Neural cell (in vitro differentiated cells): ENCODE measurements around the gene CLTRN. TPM values are rescaled to one million over a fixed set of nuclear protein-coding genes. Genes with fewer than 3 reads are reported as not detected.
A peak's percentile ranks its signal among the peaks of the same experiment; 100 is the strongest.

ENCODE experiments used
- H2AFZ ChIP-seq: fragments of 200-600, 300-800 bp; sonication (generic), shearing (Covaris generic); 2 replicates; pipeline ENCODE4 v1.6.0; 2014; ENCODE audit warnings: low read depth, mild to moderate bottlenecking, antibody characterized with exemption, low read length, moderate library complexity
- H3F3A ChIP-seq: fragments of 200-600 bp; shearing (Covaris generic); 2 replicates; pipeline ENCODE4 v1.6.1; 2016; ENCODE audit warnings: mild to moderate bottlenecking, moderate library complexity, mixed read lengths, antibody characterized with exemption, low read length; ENCODE audit not compliant: insufficient read depth, poor library complexity, severe bottlenecking
- H3K27ac ChIP-seq: fragments of 200-600, 300-800 bp; sonication (generic), shearing (Covaris generic); 2 replicates; pipeline ENCODE4 v1.5.1; 2014; ENCODE audit warnings: mild to moderate bottlenecking, low read length, moderate library complexity
- H3K27me3 ChIP-seq: fragments of 300-800, 200-600 bp; sonication (generic), shearing (Covaris generic); 2 replicates; pipeline ENCODE4 v1.6.0; 2014; ENCODE audit warnings: mild to moderate bottlenecking, low read depth, low read length, moderate library complexity; ENCODE audit not compliant: insufficient read depth
- H3K36me3 ChIP-seq: fragments of 300-800, 200-600 bp; sonication (generic), shearing (Covaris generic); 2 replicates; pipeline ENCODE4 v1.5.1; 2014; ENCODE audit warnings: mild to moderate bottlenecking, antibody characterized with exemption, low read length, moderate library complexity; ENCODE audit not compliant: insufficient read depth
- H3K4me2 ChIP-seq: fragments of 300-800, 200-600 bp; sonication (generic), shearing (Covaris generic); 2 replicates; pipeline ENCODE4 v1.6.0; 2014; ENCODE audit warnings: mild to moderate bottlenecking, low read length
- H3K4me3 ChIP-seq: fragments of 300-800, 200-600 bp; sonication (generic), shearing (Covaris generic); 2 replicates; pipeline ENCODE4 v1.5.1; 2014; ENCODE audit warnings: mild to moderate bottlenecking, low read length, moderate library complexity
- H3K79me2 ChIP-seq: fragments of 200-600 bp; shearing (Covaris generic); replicated peaks from 2 replicates; pipeline ENCODE4 v1.6.0; 2014; ENCODE audit warnings: mild to moderate bottlenecking, low read length, moderate library complexity; ENCODE audit not compliant: insufficient read depth
- H3K9ac ChIP-seq: fragments of 300-800, 200-600 bp; sonication (generic), shearing (Covaris generic); 2 replicates; pipeline ENCODE4 v1.6.1; 2016; ENCODE audit warnings: mild to moderate bottlenecking, low read length, mixed read lengths
- H3K9me2 ChIP-seq: fragments of 200-600 bp; shearing (Covaris generic); 2 replicates; pipeline ENCODE4 v1.6.1; 2016; ENCODE audit warnings: mild to moderate bottlenecking, low read length, mixed read lengths; ENCODE audit not compliant: insufficient read depth
- H3K9me3 ChIP-seq: fragments of 200-600, 300-800 bp; sonication (generic), shearing (Covaris generic); 2 replicates; pipeline ENCODE4 v1.6.1; 2016; ENCODE audit warnings: mild to moderate bottlenecking, mixed run types, low read length, moderate library complexity, mixed read lengths
- H4K20me1 ChIP-seq: fragments of 200-600 bp; shearing (Covaris generic); 2 replicates; pipeline ENCODE4 v1.6.1; 2016; ENCODE audit warnings: mild to moderate bottlenecking, mixed run types; ENCODE audit not compliant: insufficient read depth
- EP300 ChIP-seq: fragments of 450-650 bp; conservative IDR thresholded peaks from 2 replicates; pipeline ENCODE4 v1.6.1; 2014; ENCODE audit warnings: antibody characterized with exemption, mild to moderate bottlenecking, moderate library complexity; ENCODE audit not compliant: poor library complexity, severe bottlenecking
- EZH2 ChIP-seq: fragments of 200-600, 300-800 bp; shearing (Covaris generic), sonication (generic); IDR thresholded peaks from 2 replicates; pipeline ENCODE4 v1.6.1; 2014; ENCODE audit warnings: antibody characterized with exemption, low read length, borderline replicate concordance, mild to moderate bottlenecking; ENCODE audit not compliant: insufficient read depth, poor library complexity, severe bottlenecking
- MXI1 ChIP-seq: fragments of 450-650 bp; conservative IDR thresholded peaks from 2 replicates; pipeline ENCODE4 v1.6.1; 2014; ENCODE audit warnings: antibody characterized with exemption, mild to moderate bottlenecking; ENCODE audit not compliant: poor library complexity, severe bottlenecking
- POLR2AphosphoS5 ChIP-seq: IDR thresholded peaks from 2 replicates; pipeline ENCODE4 v1.6.1; 2012
- RAD21 ChIP-seq: fragments of 450-650 bp; conservative IDR thresholded peaks from 2 replicates; pipeline ENCODE4 v1.6.1; 2014; ENCODE audit warnings: antibody characterized with exemption, mild to moderate bottlenecking, moderate library complexity
- SMC3 ChIP-seq: fragments of 450-650 bp; conservative IDR thresholded peaks from 2 replicates; pipeline ENCODE4 v1.6.1; 2014; ENCODE audit warnings: antibody characterized with exemption, mild to moderate bottlenecking, moderate library complexity; ENCODE audit not compliant: poor library complexity
- TAF1 ChIP-seq: IDR thresholded peaks from 2 replicates; pipeline ENCODE4 v1.6.1; 2012; ENCODE audit warnings: low read depth
- polyA plus RNA-seq: library from polyadenylated mRNA; depleted of rRNA; stranded (reverse); fragments of >200 nt; gene quantifications from 2 replicates; pipeline ENCODE4 v1.2.3, GENCODE V29; 2014
- TF ChIP-seq, protein P1 (sequence below): fragments of 450-650 bp; IDR thresholded peaks from 2 replicates; pipeline ENCODE4 v1.5.1; 2014; ENCODE audit warnings: antibody characterized with exemption, mild to moderate bottlenecking, moderate library complexity; ENCODE audit not compliant: poor library complexity, severe bottlenecking
- TF ChIP-seq, protein P2 (sequence below): IDR thresholded peaks from 2 replicates; pipeline ENCODE4 v1.6.1; 2012; ENCODE audit warnings: borderline replicate concordance

CLTRN gene
- polyA plus RNA-seq, 1 donor from 2014 or later, result 2.2 TPM

DNA sequence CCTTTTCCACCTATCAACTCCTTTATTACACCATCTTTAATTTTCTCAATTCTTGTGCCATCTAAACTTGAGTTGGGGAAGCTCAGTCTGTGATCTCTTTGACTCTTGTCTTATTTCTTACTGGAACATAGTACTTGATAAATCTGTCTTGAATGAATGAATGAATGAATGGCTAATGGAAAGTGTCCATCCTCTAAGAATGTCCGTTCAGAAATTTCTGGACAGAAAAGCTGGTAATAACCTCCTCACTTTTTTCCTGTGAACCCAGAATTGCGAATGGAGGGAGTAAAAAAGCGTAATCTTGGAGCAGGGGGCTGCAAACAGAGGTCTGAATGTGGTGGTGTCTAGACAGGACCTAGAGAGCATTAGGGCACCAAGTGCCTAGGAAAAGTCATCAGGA, 9.4 kb upstream of the CLTRN start:
- H3K4me3 ChIP-seq, result peak overlapping the region; percentile 82
- TF ChIP-seq EP300, result no peak
- H3K9me2 ChIP-seq, result no peaks in the 10 kb centered on the region
- no peaks in the 10 kb centered on the region for H3K27me3 ChIP-seq
- no peak overlapping the region for H3K27ac ChIP-seq
- H3K36me3 ChIP-seq, result no peaks in the 10 kb centered on the region
- no peaks in the 10 kb centered on the region for H3F3A ChIP-seq
- H4K20me1 ChIP-seq, result no peaks in the 10 kb centered on the region
- peaks cover 25% of the 10 kb centered on the region for H3K79me2 ChIP-seq
- no peaks in the 10 kb centered on the region for H3K9me3 ChIP-seq
- no peak overlapping the region for H3K9ac ChIP-seq
- H3K4me2 ChIP-seq, result no peak overlapping the region
- peak overlapping the region; percentile 94 for H2AFZ ChIP-seq

DNA sequence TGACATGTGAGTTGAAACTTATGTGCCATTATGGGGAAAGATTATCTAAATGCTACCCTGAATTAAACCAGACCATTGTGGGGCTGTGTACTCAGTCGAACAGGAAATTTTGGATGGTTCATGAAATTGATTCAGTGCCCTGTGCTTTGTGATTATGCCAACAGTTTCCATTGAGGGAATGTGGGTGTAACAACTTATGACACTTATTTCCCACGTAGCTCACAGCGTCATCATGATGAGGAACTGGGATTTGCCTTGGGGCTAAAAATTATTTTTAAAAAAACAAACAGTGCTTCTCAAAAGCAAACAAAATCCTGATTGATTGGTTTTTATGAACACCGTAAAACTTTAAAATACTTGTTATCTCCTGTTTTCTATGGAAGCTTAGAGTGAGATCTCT, 8.3 kb upstream of the CLTRN start:
- no peaks in the 10 kb centered on the region for H4K20me1 ChIP-seq
- no peak for TF ChIP-seq EZH2
- no peak for TF ChIP-seq SMC3
- TF ChIP-seq POLR2AphosphoS5, result no peak
- no peak for TF ChIP-seq TAF1
- TF ChIP-seq, protein P1, sequence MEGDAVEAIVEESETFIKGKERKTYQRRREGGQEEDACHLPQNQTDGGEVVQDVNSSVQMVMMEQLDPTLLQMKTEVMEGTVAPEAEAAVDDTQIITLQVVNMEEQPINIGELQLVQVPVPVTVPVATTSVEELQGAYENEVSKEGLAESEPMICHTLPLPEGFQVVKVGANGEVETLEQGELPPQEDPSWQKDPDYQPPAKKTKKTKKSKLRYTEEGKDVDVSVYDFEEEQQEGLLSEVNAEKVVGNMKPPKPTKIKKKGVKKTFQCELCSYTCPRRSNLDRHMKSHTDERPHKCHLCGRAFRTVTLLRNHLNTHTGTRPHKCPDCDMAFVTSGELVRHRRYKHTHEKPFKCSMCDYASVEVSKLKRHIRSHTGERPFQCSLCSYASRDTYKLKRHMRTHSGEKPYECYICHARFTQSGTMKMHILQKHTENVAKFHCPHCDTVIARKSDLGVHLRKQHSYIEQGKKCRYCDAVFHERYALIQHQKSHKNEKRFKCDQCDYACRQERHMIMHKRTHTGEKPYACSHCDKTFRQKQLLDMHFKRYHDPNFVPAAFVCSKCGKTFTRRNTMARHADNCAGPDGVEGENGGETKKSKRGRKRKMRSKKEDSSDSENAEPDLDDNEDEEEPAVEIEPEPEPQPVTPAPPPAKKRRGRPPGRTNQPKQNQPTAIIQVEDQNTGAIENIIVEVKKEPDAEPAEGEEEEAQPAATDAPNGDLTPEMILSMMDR, result no peak
- no peak for TF ChIP-seq RAD21
- no peak for TF ChIP-seq EP300
- TF ChIP-seq MXI1, result no peak
- TF ChIP-seq, protein P2, sequence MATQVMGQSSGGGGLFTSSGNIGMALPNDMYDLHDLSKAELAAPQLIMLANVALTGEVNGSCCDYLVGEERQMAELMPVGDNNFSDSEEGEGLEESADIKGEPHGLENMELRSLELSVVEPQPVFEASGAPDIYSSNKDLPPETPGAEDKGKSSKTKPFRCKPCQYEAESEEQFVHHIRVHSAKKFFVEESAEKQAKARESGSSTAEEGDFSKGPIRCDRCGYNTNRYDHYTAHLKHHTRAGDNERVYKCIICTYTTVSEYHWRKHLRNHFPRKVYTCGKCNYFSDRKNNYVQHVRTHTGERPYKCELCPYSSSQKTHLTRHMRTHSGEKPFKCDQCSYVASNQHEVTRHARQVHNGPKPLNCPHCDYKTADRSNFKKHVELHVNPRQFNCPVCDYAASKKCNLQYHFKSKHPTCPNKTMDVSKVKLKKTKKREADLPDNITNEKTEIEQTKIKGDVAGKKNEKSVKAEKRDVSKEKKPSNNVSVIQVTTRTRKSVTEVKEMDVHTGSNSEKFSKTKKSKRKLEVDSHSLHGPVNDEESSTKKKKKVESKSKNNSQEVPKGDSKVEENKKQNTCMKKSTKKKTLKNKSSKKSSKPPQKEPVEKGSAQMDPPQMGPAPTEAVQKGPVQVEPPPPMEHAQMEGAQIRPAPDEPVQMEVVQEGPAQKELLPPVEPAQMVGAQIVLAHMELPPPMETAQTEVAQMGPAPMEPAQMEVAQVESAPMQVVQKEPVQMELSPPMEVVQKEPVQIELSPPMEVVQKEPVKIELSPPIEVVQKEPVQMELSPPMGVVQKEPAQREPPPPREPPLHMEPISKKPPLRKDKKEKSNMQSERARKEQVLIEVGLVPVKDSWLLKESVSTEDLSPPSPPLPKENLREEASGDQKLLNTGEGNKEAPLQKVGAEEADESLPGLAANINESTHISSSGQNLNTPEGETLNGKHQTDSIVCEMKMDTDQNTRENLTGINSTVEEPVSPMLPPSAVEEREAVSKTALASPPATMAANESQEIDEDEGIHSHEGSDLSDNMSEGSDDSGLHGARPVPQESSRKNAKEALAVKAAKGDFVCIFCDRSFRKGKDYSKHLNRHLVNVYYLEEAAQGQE, result no peak
- no peak overlapping the region for H3K4me2 ChIP-seq
- no peak overlapping the region for H3K4me3 ChIP-seq
- H3K27ac ChIP-seq, result no peak overlapping the region
- peaks cover 21% of the 10 kb centered on the region for H3K79me2 ChIP-seq
- no peaks in the 10 kb centered on the region for H3K36me3 ChIP-seq
- no peak overlapping the region for H2AFZ ChIP-seq
- H3K27me3 ChIP-seq, result no peaks in the 10 kb centered on the region
- no peak overlapping the region for H3K9ac ChIP-seq
- no peaks in the 10 kb centered on the region for H3F3A ChIP-seq
- H3K9me3 ChIP-seq, result no peaks in the 10 kb centered on the region
- H3K9me2 ChIP-seq, result no peaks in the 10 kb centered on the region

DNA sequence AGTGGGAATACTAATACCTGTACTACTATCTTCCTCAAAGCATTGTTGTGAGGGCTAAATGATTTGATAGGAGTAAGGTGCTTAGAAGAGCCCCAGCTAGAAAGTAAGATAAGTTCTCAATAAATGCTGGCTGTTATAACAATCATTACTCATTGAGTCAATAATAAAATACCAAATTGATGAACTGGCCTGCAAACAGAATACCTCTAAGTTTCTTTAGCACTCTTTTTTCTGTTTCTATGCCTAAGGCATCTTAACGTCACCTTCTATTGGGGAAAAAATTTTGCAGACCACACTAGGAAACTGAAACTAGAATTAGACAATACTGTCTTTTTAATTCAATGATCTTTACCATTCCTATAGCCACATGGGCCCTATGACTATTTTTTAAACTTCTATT, 1.2 kb downstream of the CLTRN start:
- TF ChIP-seq POLR2AphosphoS5 (no peak), MXI1 (no peak), TAF1 (no peak), EZH2 (no peak), RAD21 (no peak), SMC3 (no peak), EP300 (no peak)
- TF ChIP-seq, protein P2, result no peak
- TF ChIP-seq, protein P1, result no peak
- no peaks in the 10 kb centered on the region for H3K9me3 ChIP-seq
- no peak overlapping the region for H2AFZ ChIP-seq
- no peaks in the 10 kb centered on the region for H3K27me3 ChIP-seq
- H3K36me3 ChIP-seq, result no peaks in the 10 kb centered on the region
- no peaks in the 10 kb centered on the region for H3K79me2 ChIP-seq
- no peak overlapping the region for H3K4me2 ChIP-seq
- H3K9me2 ChIP-seq, result no peaks in the 10 kb centered on the region
- no peak overlapping the region for H3K27ac ChIP-seq
- no peaks in the 10 kb centered on the region for H3F3A ChIP-seq
- H3K4me3 ChIP-seq, result no peak overlapping the region
- H3K9ac ChIP-seq, result no peak overlapping the region
- no peaks in the 10 kb centered on the region for H4K20me1 ChIP-seq
